Measurements from ENCODE around the gene BHLHE40.

BHLHE40 gene

DNA sequence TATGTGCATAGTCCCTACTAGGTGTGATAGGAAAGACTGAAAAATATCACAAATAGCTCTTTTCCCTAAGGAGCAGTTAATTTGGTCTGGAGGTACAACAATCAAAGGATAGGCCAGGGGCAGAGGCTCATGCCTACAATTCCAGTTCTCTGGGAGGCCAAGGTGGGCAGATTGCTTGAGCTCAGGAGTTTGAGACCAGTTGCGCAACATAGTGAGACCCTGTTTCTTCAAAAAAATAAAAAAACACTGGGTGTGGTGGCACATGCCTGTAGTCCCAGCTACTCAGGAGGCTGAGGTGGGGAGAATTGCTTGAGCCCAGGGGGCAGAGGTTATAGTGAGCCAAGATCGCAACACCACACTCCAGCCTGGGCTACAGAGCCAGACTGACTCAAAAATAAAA is 30.2 kb upstream of the BHLHE40 start:
- H4K20me1 ChIP-seq (ENCODE audit: low read depth, low read length): no peaks in the 10 kb centered on the region
- no peak overlapping the region for H3K9ac ChIP-seq (ENCODE audit: low read length)
- H3K4me2 ChIP-seq (ENCODE audit: low read depth, low read length, poor library complexity, severe bottlenecking): no peak overlapping the region
- no peak overlapping the region for H3K4me3 ChIP-seq (ENCODE audit: insufficient read depth, low read length, poor library complexity, severe bottlenecking)
- H3F3A ChIP-seq (ENCODE audit: insufficient read depth): no peaks in the 10 kb centered on the region
- no peaks in the 10 kb centered on the region for H3K9me3 ChIP-seq (ENCODE audit: insufficient read depth, low read length)
- H3K27me3 ChIP-seq (ENCODE audit: low read length): no peaks in the 10 kb centered on the region
- no peaks in the 10 kb centered on the region for H3K9me2 ChIP-seq (replicated peaks; ENCODE audit: insufficient read depth, low read length)
- no peaks in the 10 kb centered on the region for H3K79me2 ChIP-seq (ENCODE audit: insufficient read depth, low read length)
- no peaks in the 10 kb centered on the region for H3K36me3 ChIP-seq (ENCODE audit: low read length)
- H2AFZ ChIP-seq (ENCODE audit: low read depth, low read length, severe bottlenecking): no peak overlapping the region
- TF ChIP-seq, protein P1, sequence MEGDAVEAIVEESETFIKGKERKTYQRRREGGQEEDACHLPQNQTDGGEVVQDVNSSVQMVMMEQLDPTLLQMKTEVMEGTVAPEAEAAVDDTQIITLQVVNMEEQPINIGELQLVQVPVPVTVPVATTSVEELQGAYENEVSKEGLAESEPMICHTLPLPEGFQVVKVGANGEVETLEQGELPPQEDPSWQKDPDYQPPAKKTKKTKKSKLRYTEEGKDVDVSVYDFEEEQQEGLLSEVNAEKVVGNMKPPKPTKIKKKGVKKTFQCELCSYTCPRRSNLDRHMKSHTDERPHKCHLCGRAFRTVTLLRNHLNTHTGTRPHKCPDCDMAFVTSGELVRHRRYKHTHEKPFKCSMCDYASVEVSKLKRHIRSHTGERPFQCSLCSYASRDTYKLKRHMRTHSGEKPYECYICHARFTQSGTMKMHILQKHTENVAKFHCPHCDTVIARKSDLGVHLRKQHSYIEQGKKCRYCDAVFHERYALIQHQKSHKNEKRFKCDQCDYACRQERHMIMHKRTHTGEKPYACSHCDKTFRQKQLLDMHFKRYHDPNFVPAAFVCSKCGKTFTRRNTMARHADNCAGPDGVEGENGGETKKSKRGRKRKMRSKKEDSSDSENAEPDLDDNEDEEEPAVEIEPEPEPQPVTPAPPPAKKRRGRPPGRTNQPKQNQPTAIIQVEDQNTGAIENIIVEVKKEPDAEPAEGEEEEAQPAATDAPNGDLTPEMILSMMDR (IDR thresholded peaks at IDR 0.05; ENCODE audit: insufficient read depth, low read length, poor library complexity, severe bottlenecking): no peak
- TF ChIP-seq EZH2phosphoT487 (conservative IDR thresholded peaks at IDR 0.05; ENCODE audit: low read length): no peak
- no peak overlapping the region for H3K27ac ChIP-seq (ENCODE audit: low read depth, low read length)

DNA sequence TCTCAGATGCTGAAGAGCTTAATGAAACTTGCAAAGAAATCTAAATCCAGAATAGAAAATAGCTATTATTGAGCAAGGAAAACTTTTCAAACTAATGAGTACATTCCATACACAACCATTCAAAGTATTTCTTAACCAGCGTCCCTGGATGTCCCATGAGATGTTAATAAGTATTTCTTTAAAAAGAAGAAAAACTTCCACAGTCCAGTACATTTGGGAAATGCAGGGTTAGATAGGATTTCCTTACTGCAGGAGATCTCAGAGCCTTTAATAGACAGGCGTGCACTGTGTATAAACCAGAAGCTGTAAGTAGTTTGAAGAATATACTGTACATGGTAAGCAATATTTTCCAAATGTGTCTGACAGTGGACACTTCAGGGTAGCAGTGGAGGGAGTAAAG is 29.6 kb upstream of the BHLHE40 start:
- Histone ChIP-seq H3F3A (ENCODE audit: insufficient read depth) (no peaks in the 10 kb centered on the region), H3K36me3 (ENCODE audit: low read length) (no peaks in the 10 kb centered on the region), H3K4me3 (ENCODE audit: insufficient read depth, low read length, poor library complexity, severe bottlenecking) (no peak overlapping the region), H3K9me3 (ENCODE audit: insufficient read depth, low read length) (no peaks in the 10 kb centered on the region), H3K4me2 (ENCODE audit: low read depth, low read length, poor library complexity, severe bottlenecking) (no peak overlapping the region), H2AFZ (ENCODE audit: low read depth, low read length, severe bottlenecking) (no peak overlapping the region), H3K79me2 (ENCODE audit: insufficient read depth, low read length) (no peaks in the 10 kb centered on the region), H3K9ac (ENCODE audit: low read length) (no peak overlapping the region), H3K9me2 (replicated peaks; ENCODE audit: insufficient read depth, low read length) (no peaks in the 10 kb centered on the region), H3K27me3 (ENCODE audit: low read length) (no peaks in the 10 kb centered on the region), H4K20me1 (ENCODE audit: low read depth, low read length) (no peaks in the 10 kb centered on the region), H3K27ac (ENCODE audit: low read depth, low read length) (no peak overlapping the region)
- TF ChIP-seq, protein P1 (IDR thresholded peaks at IDR 0.05; ENCODE audit: insufficient read depth, low read length, poor library complexity, severe bottlenecking): no peak
- no peak for TF ChIP-seq EZH2phosphoT487 (conservative IDR thresholded peaks at IDR 0.05; ENCODE audit: low read length)

DNA sequence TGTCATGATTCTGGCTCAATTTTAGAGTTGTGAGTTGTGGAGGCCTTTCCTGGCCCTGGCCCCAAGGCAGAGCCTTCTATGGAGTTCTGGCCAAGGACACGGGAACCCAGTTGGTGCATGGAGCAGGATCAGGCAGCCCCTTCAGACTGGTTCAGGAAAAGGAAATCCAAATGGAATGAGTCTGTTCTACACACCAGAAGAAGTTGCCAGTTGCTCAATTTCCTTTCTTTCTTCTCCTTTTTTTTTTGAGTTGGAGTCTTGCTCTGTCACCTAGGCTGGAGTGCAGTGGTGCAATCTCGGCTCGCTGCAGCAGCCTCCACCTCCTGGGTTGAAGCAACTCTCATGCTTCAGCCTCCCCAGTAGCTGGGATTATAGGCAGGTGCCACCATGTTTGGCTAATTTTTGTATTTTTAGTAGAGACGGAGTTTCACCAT is 28.9 kb upstream of the BHLHE40 start:
- no peak overlapping the region for H3K4me2 ChIP-seq (ENCODE audit: low read depth, low read length, poor library complexity, severe bottlenecking)

More for the DNA sequence above, 28.9 kb upstream of the BHLHE40 start:
- H3K36me3 ChIP-seq (ENCODE audit: low read length): no peaks in the 10 kb centered on the region
- TF ChIP-seq, protein P1 (IDR thresholded peaks at IDR 0.05; ENCODE audit: insufficient read depth, low read length, poor library complexity, severe bottlenecking): no peak
- no peak for TF ChIP-seq EZH2phosphoT487 (conservative IDR thresholded peaks at IDR 0.05; ENCODE audit: low read length)
- H3K9me3 ChIP-seq (ENCODE audit: insufficient read depth, low read length): no peaks in the 10 kb centered on the region
- H3F3A ChIP-seq (ENCODE audit: insufficient read depth): no peaks in the 10 kb centered on the region
- H3K4me3 ChIP-seq (ENCODE audit: insufficient read depth, low read length, poor library complexity, severe bottlenecking): no peak overlapping the region
- no peaks in the 10 kb centered on the region for H4K20me1 ChIP-seq (ENCODE audit: low read depth, low read length)
- no peaks in the 10 kb centered on the region for H3K79me2 ChIP-seq (ENCODE audit: insufficient read depth, low read length)
- no peaks in the 10 kb centered on the region for H3K27me3 ChIP-seq (ENCODE audit: low read length)
- H3K9me2 ChIP-seq (replicated peaks; ENCODE audit: insufficient read depth, low read length): no peaks in the 10 kb centered on the region
- H3K9ac ChIP-seq (ENCODE audit: low read length): no peak overlapping the region
- no peak overlapping the region for H3K27ac ChIP-seq (ENCODE audit: low read depth, low read length)
- no peak overlapping the region for H2AFZ ChIP-seq (ENCODE audit: low read depth, low read length, severe bottlenecking)
